C4-2B (cell line): ENCODE data around the gene C14orf132.

Source experiments
- H3K27ac ChIP-seq: fragments of 450-650 bp; 2 replicates; pipeline ENCODE4 v1.5.1; 2017
- ZFX ChIP-seq: fragments of 450-650 bp; IDR thresholded peaks from 2 replicates; pipeline ENCODE4 v1.6.1; 2017
- TF ChIP-seq, protein P1 (sequence below): fragments of 450-650 bp; conservative IDR thresholded peaks from 2 replicates; pipeline ENCODE4 v1.5.1; 2017; ENCODE audit warnings: mild to moderate bottlenecking

The C14orf132 gene

DNA sequence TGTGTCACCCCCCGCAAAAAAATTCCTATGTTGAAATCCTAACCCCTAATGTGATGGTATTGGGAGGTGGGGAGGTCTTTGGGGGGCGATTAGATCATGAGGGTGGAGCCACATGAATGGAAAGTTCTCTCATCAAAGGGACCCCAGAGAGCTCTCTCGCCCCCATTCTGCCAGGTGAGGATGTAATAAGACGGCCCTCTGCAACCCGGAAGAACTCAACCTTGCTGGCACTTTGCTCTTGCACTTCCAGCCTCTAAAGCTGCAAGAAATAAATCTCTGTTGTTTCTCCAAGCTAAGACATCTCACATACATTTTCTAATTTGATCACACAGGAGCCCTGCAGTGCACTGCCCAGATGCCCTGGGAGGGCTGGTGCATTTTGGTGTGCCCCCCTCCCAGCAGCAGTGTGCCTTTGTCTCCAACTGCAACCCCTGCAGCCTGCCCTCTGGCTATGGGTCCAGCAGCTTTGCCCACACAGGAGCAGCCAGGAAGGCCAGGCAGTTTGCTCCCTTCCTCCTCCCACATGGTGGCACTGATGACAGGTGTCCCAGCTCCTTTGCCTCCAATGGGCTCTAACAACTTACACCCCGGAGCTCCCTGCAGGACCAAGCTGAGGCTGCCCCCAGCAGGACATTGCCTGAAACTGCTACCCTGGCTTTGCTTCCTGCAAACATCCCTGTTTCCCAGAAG is 59.3 kb downstream of the C14orf132 start:
- no peak overlapping the region for H3K27ac ChIP-seq

DNA sequence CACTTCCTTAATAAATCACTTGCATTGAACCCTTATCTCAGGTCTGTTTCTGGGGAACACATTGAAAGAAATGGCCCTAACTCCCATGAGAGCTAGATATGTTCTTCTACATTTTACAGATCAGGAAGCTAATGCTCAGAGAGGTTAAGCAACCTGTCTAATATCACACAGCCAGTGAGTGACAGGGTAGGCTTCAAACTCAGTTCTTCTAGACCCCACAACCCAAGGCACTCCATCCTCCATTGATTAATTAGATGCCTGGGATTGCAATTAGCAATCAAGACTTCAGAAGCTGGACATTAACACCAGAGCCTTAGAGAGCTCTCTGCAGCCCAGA is 59.8 kb downstream of the C14orf132 start:
- H3K27ac ChIP-seq, result no peak overlapping the region
- TF ChIP-seq ZFX, result no peak
- TF ChIP-seq, protein P1, sequence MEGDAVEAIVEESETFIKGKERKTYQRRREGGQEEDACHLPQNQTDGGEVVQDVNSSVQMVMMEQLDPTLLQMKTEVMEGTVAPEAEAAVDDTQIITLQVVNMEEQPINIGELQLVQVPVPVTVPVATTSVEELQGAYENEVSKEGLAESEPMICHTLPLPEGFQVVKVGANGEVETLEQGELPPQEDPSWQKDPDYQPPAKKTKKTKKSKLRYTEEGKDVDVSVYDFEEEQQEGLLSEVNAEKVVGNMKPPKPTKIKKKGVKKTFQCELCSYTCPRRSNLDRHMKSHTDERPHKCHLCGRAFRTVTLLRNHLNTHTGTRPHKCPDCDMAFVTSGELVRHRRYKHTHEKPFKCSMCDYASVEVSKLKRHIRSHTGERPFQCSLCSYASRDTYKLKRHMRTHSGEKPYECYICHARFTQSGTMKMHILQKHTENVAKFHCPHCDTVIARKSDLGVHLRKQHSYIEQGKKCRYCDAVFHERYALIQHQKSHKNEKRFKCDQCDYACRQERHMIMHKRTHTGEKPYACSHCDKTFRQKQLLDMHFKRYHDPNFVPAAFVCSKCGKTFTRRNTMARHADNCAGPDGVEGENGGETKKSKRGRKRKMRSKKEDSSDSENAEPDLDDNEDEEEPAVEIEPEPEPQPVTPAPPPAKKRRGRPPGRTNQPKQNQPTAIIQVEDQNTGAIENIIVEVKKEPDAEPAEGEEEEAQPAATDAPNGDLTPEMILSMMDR, result peak; percentile 72

More for the DNA sequence above, 59.3 kb downstream of the C14orf132 start:
- TF ChIP-seq, protein P1, result peak; percentile 92
- TF ChIP-seq ZFX, result no peak

DNA sequence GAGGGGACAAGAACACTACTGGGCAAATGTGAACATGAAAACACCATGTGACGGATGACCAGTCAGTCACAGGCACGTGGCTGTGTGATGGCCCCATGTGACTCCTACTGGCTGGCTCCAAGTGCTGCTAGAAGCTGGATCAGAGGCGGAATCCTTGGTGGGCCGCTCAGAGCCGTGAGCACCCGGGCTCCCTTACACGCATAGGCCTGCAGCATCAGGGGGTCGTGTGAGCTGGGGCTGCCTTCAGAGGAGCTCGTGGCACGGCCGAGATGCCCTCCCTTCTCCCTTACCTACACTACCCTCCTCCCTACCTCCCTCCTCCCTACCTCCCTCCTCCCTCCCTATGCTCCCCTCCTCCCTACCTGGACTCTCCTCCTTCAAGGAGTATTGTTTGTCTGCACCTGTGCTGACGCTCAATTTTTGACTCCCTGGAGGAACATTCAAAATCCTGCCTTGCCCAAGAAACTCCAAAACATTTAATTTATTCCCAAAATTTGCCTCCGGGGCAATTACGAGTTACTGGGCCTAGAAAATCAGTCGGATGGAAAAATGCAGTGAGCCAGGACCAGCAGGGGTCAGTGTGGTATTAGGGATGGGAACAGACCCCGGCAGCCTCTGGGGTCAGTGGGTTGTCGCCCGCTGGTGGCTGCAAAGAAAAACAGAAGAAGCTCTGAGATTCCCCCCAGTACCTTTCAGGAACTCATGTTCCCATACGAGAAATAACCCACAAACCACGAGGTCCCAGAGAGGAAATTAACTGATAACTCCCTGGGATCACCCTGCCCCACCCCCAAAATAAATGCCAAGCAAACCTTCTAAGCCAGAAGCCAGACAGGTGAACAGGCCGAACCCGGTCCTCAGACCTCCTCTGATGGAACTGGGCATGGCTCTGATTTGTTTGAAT is 61.3 kb downstream of the C14orf132 start:
- TF ChIP-seq, protein P1, result peak; percentile 96
- no peak for TF ChIP-seq ZFX
- no peak overlapping the region for H3K27ac ChIP-seq

DNA sequence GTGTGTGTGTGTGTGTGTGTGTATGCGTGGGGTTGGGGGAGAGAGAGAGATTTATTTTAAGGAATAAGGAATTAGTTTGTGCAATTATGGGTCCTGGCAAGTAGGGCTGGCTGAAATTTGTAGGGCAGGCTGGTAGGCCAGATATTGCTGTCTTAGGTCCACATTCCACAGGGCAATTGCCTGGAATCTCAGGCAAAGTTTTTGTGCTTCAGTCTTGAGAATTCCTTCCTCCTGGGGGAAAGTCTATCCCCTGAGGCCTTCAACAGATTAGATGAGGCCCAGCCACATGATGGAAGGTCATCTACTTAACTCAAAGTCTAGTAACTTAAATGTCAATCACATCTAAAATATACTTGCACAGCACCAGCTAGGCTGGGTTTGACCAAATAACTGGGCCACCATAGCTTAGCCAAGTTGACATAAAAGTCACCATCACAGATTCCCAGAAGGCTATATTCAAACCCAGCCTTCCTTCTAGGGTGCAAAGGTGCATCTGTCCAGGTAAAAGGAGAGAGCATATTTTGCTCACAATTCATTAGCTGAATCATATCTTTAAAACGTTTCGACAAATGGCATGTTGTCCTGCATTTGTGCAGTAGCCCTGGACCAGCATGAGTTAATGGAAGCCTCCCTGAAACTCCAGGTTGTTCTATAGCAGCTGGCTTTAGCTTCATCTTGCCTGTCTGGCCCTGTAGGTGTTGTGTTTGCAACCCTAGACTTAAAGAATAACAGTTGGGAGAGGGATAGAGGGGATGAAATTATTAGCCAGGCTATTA is 63.1 kb downstream of the C14orf132 start:
- TF ChIP-seq, protein P1, result no peak
- TF ChIP-seq ZFX, result no peak
- no peak overlapping the region for H3K27ac ChIP-seq

DNA sequence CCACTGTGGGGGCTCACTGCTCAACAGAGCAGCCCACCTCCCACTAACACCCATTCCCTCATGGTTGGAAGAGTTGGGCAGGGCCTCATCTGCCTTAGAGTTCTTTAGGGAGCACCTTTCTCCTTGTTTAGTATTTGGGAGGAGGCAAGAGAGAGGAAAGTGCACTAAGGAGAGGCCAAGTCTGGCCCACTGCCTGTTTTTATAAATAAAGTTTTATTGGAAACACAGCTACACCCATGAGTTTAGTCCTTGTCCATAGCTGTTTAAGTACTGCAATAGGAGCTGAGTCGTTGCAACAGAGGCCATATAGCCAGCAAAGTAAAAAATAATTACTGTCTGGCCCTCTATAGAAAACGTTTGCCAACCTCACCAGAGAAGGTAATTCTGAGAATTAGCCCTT is 63.9 kb downstream of the C14orf132 start:
- H3K27ac ChIP-seq, result no peak overlapping the region
- TF ChIP-seq, protein P1, result no peak
- no peak for TF ChIP-seq ZFX

DNA sequence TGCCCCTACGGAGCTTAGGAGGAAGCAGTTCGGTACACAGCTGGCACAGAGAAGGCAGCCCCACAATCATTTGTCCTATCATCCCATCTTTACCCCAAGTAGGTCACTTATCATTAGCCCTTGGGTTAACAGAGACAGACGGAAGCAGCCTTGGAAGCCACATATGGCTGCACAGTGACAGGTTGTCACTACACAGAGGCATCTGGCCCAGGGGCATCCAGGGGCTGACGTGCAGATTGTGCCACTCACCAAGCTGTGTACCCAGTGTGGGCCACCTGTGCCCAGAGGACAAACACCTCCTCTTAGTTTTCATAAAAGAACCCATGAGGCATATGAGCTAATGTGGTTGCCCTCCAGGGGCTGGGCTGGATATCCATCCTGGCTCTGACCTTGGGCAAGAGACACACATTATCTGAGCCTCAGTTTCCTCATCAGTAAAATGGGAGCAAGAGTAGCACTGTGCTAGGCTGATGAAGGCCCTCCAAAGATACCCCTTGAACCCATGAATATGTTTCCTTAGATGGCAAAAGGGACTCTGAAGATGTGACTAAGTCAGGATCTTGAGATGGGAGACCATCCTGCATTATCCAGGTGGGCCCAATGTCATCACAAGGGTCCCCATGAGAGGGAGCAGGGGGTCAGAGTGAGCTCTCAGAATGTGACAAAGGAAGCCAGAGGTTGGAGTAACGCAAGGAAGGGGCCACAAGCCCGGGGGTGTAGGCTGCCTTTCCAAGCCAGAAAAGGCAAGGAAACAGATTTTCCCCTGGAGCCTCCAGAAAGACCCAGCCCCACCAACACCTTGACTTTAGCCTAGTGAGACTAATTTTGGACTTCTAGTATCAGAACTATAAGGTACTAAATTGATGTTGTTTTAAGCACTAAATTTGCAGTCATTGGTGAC is 64.6 kb downstream of the C14orf132 start:
- H3K27ac ChIP-seq, result no peak overlapping the region
- TF ChIP-seq, protein P1, result no peak
- no peak for TF ChIP-seq ZFX
